Upper lobe of right lung (tissue), 1 donor: ENCODE data around the gene VSX2. TPM values are rescaled to one million over a fixed set of nuclear protein-coding genes. Genes with fewer than 3 reads are reported as not detected.

Experiments
- ATAC-seq: fragments of 200-7000 bp; cut with Tn5 transposase; one replicate; pipeline ENCODE4 v1.9.1; 2020; ENCODE audit warnings: mild to moderate bottlenecking, moderate library complexity
- DNase-seq: peaks from one replicate; pipeline ENCODE4 v3.0.0-alpha.2; 2020
- H3K27ac ChIP-seq: fragments of 200-600 bp; one replicate; pipeline ENCODE4 v1.8.0; 2022
- H3K27me3 ChIP-seq: fragments of 200-600 bp; one replicate; pipeline ENCODE4 v1.8.0; 2022; ENCODE audit warnings: mild to moderate bottlenecking
- H3K36me3 ChIP-seq: fragments of 200-600 bp; one replicate; pipeline ENCODE4 v1.8.0; 2022
- H3K4me1 ChIP-seq: fragments of 200-600 bp; one replicate; pipeline ENCODE4 v1.8.0; 2022
- H3K4me3 ChIP-seq: fragments of 200-600 bp; one replicate; pipeline ENCODE4 v1.8.0; 2022; ENCODE audit warnings: mild to moderate bottlenecking
- H3K9me3 ChIP-seq: fragments of 200-600 bp; one replicate; pipeline ENCODE4 v1.8.0; 2022
- intact Hi-C: fragments of 100-400 bp; cut with DNase I; formaldehyde crosslinking; loops from one replicate; pipeline ENCODE4 v1.11.0; 2022
- total RNA-seq: library from RNA; stranded (reverse); fragmentation: NEBNext Ultra II Directional; extraction: Animal tissue kit (Norgen Biotek cat#: 25700); gene quantifications from one replicate; pipeline ENCODE4 v1.2.1, GENCODE V29; 2021
- TF ChIP-seq, protein P1 (sequence below): fragments of 200-600 bp; IDR thresholded peaks from one replicate; pipeline ENCODE4 v1.8.0; 2022; ENCODE audit warnings: antibody characterized with exemption
- donor health status: DM: no; HTN: yes; CAD: no; lungs with severe emphysema.

The VSX2 gene
- total RNA-seq, 1 donor from 2014 or later, result not detected

DNA sequence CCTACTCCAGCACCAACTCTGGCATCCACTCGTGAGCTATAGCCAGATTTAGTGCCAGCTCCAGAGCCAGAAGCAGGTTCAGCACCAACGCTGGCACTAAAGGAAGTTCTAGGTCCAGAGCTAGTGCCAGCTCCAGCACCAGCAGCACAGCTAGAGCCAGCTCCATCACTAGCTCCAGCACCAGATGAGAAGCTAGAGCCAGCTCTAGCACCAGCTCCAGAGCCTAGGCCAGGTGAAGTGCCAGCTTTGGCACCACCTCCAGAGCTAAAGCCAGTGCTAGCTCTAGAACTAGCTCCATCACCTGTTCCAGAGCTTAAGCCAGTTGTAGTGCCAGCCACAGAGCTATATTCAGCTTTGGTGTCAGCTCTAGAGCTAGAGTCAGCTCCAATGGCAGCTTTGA is 38.8 kb downstream of the VSX2 start:
- H3K4me3 ChIP-seq, result no peak overlapping the region
- TF ChIP-seq, protein P1, sequence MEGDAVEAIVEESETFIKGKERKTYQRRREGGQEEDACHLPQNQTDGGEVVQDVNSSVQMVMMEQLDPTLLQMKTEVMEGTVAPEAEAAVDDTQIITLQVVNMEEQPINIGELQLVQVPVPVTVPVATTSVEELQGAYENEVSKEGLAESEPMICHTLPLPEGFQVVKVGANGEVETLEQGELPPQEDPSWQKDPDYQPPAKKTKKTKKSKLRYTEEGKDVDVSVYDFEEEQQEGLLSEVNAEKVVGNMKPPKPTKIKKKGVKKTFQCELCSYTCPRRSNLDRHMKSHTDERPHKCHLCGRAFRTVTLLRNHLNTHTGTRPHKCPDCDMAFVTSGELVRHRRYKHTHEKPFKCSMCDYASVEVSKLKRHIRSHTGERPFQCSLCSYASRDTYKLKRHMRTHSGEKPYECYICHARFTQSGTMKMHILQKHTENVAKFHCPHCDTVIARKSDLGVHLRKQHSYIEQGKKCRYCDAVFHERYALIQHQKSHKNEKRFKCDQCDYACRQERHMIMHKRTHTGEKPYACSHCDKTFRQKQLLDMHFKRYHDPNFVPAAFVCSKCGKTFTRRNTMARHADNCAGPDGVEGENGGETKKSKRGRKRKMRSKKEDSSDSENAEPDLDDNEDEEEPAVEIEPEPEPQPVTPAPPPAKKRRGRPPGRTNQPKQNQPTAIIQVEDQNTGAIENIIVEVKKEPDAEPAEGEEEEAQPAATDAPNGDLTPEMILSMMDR, result no peak
- no peak overlapping the region for H3K27ac ChIP-seq
- no peaks in the 10 kb centered on the region for H3K9me3 ChIP-seq
- no peaks in the 10 kb centered on the region for H3K4me1 ChIP-seq
- ATAC-seq, result no peak
- peaks cover 3% of the 10 kb centered on the region for H3K36me3 ChIP-seq
- DNase-seq, result no peak
- no peaks in the 10 kb centered on the region for H3K27me3 ChIP-seq
- intact Hi-C loops, result no loop called here

DNA sequence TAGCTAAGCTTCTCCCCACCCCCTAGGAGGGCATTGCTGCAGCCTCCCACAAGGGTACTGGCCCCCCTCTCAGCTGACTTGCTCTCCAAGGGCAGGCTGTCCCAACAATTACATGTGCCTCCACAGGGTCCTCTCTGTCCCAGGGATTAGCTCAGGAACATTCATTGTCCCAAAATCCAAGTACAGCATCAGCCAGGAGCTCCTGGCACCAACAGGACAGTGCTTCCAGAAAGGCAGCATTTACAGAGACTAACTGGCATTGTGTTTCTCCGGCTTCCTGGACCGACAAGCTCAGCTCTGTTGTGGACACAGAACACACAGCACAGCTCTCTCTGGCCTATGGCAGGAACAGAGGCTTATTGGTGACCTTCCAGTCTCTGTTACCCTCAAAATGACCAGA is 41.8 kb downstream of the VSX2 start:
- DNase-seq, result no peak
- TF ChIP-seq, protein P1, result no peak
- peaks cover 31% of the 10 kb centered on the region for H3K36me3 ChIP-seq
- H3K4me3 ChIP-seq, result no peak overlapping the region
- no peak overlapping the region for H3K27ac ChIP-seq
- no peaks in the 10 kb centered on the region for H3K27me3 ChIP-seq
- ATAC-seq, result no peak
- intact Hi-C loops, result no loop called here
- H3K4me1 ChIP-seq, result no peaks in the 10 kb centered on the region
- no peaks in the 10 kb centered on the region for H3K9me3 ChIP-seq

DNA sequence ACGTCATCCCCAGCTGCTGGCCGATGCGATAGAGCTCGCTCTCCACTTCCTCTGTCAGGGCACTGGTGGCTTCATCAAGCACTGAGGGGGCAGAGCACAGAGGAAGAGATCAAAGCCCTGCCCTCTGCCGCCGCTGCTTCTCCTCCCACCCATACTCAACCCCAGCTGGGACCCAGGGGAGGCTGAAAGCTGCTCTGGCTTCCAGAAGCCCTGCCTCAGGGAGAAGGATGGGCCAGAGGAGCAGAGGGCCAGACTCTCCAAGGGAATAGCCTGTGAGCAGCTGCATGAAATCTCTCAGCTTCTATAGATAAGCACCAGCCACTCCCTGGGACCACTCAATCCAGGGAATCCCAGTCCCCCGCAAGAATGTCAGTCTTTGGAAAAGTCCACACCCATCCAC is 47.5 kb downstream of the VSX2 start:
- TF ChIP-seq, protein P1, result no peak
- DNase-seq, result no peak
- Histone ChIP-seq H3K4me1 (no peaks in the 10 kb centered on the region), H3K4me3 (no peak overlapping the region), H3K36me3 (peaks cover 86% of the 10 kb centered on the region), H3K27me3 (no peaks in the 10 kb centered on the region), H3K27ac (no peak overlapping the region), H3K9me3 (no peaks in the 10 kb centered on the region)
- intact Hi-C loops, result no loop called here
- no peak for ATAC-seq

DNA sequence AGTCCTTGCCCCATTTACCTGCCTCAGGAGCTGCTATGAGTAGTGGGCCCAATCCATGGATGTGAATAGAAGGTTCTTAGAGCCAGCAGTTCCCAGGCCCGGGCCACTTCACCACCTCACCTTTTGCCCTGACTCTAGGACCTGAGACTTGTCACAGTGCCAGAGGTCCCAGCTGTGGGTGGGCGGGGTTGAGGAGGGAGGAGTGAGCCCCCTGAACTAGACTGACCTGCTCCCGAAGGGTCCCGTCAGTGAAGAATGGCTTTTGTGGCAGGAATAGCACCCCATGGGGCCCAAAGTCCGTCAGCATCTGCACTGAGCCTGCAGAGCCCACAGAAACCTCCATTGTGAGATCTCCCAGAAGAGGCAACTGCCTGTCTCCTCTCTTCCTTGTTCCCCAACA is 50.6 kb downstream of the VSX2 start:
- Histone ChIP-seq H3K27ac (no peak overlapping the region), H3K4me3 (no peak overlapping the region), H3K4me1 (no peaks in the 10 kb centered on the region), H3K9me3 (no peaks in the 10 kb centered on the region), H3K36me3 (peaks cover 90% of the 10 kb centered on the region), H3K27me3 (no peaks in the 10 kb centered on the region)
- intact Hi-C loops, result no loop called here
- DNase-seq (no peak), ATAC-seq (no peak)
- TF ChIP-seq, protein P1, result no peak

DNA sequence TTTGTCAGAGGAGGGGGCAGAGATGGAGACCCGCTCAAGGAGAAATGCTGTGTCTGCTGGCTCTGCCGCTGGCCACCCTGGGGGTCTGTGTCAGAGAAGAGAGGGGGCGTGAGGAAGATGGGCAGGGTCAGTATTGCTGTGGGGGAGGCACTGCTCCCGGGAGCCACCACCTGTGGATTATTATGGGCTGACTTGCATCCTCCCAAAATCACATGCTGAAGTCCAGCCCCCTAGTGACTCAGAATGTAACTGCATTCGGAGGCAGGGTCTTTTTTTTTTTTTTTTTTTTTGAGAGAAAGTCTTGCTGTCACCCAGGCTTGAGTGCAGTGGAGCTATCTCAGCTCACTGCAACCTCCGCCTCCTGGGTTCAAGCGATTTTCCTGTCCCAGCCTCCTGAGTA is 51.2 kb downstream of the VSX2 start:
- no peak for ATAC-seq
- intact Hi-C loops, result no loop called here
- H3K27me3 ChIP-seq, result no peaks in the 10 kb centered on the region
- H3K4me3 ChIP-seq, result no peak overlapping the region
- H3K9me3 ChIP-seq, result no peaks in the 10 kb centered on the region
- H3K36me3 ChIP-seq, result peaks cover 90% of the 10 kb centered on the region
- no peak overlapping the region for H3K27ac ChIP-seq
- DNase-seq, result no peak
- TF ChIP-seq, protein P1, result peak; percentile 29
- H3K4me1 ChIP-seq, result no peaks in the 10 kb centered on the region

DNA sequence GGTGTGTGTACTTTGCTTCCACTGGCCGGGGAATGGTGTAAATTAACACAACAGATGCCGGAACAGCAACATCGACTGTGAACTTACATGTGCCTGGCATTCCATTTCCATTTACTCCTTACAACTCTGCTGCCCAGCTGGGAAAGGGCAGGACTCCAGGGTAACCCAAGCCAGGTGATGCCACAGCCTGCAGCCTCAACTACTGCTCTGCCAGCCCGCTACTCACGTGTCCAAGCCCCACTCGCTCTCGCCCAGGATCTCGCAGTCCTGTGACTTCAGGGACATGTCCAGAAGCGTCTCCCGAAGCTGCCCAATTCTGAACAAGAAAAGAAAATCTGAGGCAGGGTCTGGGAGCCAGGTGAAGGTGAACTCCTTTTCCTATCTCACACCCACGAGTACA is 52.8 kb downstream of the VSX2 start:
- peaks cover 90% of the 10 kb centered on the region for H3K36me3 ChIP-seq
- no peaks in the 10 kb centered on the region for H3K4me1 ChIP-seq
- ATAC-seq (no peak), DNase-seq (no peak)
- no peaks in the 10 kb centered on the region for H3K27me3 ChIP-seq
- TF ChIP-seq, protein P1, result no peak
- intact Hi-C loops, result no loop called here
- no peaks in the 10 kb centered on the region for H3K9me3 ChIP-seq
- H3K27ac ChIP-seq, result no peak overlapping the region
- no peak overlapping the region for H3K4me3 ChIP-seq
